Measurements from ENCODE around the gene PCNX2.
"Not testable (repeated sequence)": the region's sequence is repeated elsewhere in the genome, so short reads cannot be mapped to it uniquely, and the experiment has no call there.

PCNX2 gene

GRCh38 chr1:233113009-233113879 is 182.3 kb downstream of the PCNX2 start:
- CTCF ChIA-PET: interaction anchor here (0.5 to 0.9 kb wide), 3 partner anchors 32 to 200 kb away, joined by 3 read pairs; no protein-coding TSS in a partner anchor
- POLR2A ChIA-PET: interaction anchor here (1.0 kb wide), 1 partner anchor 30 kb away, joined by 3 read pairs; no protein-coding TSS in a partner anchor
- H3K27ac ChIP-seq (ENCODE audit: insufficient read depth in 1 of 2, low read depth in 1 of 2, low read length in 2 of 2, poor library complexity in 1 of 2, severe bottlenecking in 2 of 2): peak overlapping the region in 1 of 2 experiments; percentile 58

GRCh38 chr1:233112186-233113008 is 183.1 kb downstream of the PCNX2 start:
- Histone ChIP-seq H3K27me3 (replicated peaks in 2 of 5; ENCODE audit: control insufficient read depth in 4 of 5, insufficient read depth in 5 of 5, low read length in 4 of 5) (no peaks in the 10 kb centered on the region), H3K36me3 (ENCODE audit: control insufficient read depth in 4 of 4, insufficient read depth in 4 of 4, low read length in 3 of 4) (no peaks in the 10 kb centered on the region), H3K4me3 (ENCODE audit: control insufficient read depth in 1 of 7, extremely low read depth in 1 of 7, insufficient read depth in 4 of 7, low read depth in 2 of 7, low read length in 6 of 7) (peak overlapping the region in 2 of 7 experiments; percentile 28 to 52), H3K27ac (ENCODE audit: insufficient read depth in 1 of 2, low read depth in 1 of 2, low read length in 2 of 2, poor library complexity in 1 of 2, severe bottlenecking in 2 of 2) (no peak overlapping the region), H3K4me1 (ENCODE audit: control extremely low read depth in 1 of 4, control insufficient read depth in 4 of 4, insufficient read depth in 4 of 4, low read length in 3 of 4) (peaks cover 25 to 42% (median 26%) of the 10 kb centered on the region in 4 experiments), H3K9me3 (ENCODE audit: control extremely low read depth in 1 of 5, control insufficient read depth in 4 of 5, insufficient read depth in 2 of 5, low read depth in 1 of 5, low read length in 4 of 5) (no peaks in the 10 kb centered on the region)
- WGBS (ENCODE audit: insufficient coverage): 57% methylated on average over 2 of the region's 6 CpGs
- ChIA-PET CTCF (interaction anchor here (0.9 kb wide), 1 partner anchor 31 kb away, joined by 3 read pairs; no protein-coding TSS in a partner anchor), POLR2A (no interaction called here)
- DNase-seq: no peak

More at GRCh38 chr1:233113009-233113879, 182.3 kb downstream of the PCNX2 start:
- Histone ChIP-seq H3K27me3 (replicated peaks in 2 of 5; ENCODE audit: control insufficient read depth in 4 of 5, insufficient read depth in 5 of 5, low read length in 4 of 5) (no peaks in the 10 kb centered on the region), H3K9me3 (ENCODE audit: control extremely low read depth in 1 of 5, control insufficient read depth in 4 of 5, insufficient read depth in 2 of 5, low read depth in 1 of 5, low read length in 4 of 5) (no peaks in the 10 kb centered on the region), H3K4me1 (ENCODE audit: control extremely low read depth in 1 of 4, control insufficient read depth in 4 of 4, insufficient read depth in 4 of 4, low read length in 3 of 4) (peaks cover 25 to 42% (median 26%) of the 10 kb centered on the region in 4 experiments), H3K4me3 (ENCODE audit: control insufficient read depth in 1 of 7, extremely low read depth in 1 of 7, insufficient read depth in 4 of 7, low read depth in 2 of 7, low read length in 6 of 7) (peak overlapping the region in 4 of 7 experiments; percentile 19 to 56 (median 52)), H3K36me3 (ENCODE audit: control insufficient read depth in 4 of 4, insufficient read depth in 4 of 4, low read length in 3 of 4) (no peaks in the 10 kb centered on the region)
- peak; percentile 78 to 94 (median 93) for DNase-seq
- WGBS (ENCODE audit: insufficient coverage): 16% methylated on average over 8 of the region's 8 CpGs

GRCh38 chr1:233111731-233112130 is 183.8 kb downstream of the PCNX2 start:
- H3K4me3 ChIP-seq (ENCODE audit: control insufficient read depth in 1 of 7, extremely low read depth in 1 of 7, insufficient read depth in 4 of 7, low read depth in 2 of 7, low read length in 6 of 7): no peak overlapping the region
- ChIA-PET CTCF (no interaction called here), POLR2A (no interaction called here)
- no peaks in the 10 kb centered on the region for H3K9me3 ChIP-seq (ENCODE audit: control extremely low read depth in 1 of 5, control insufficient read depth in 4 of 5, insufficient read depth in 2 of 5, low read depth in 1 of 5, low read length in 4 of 5)
- H3K27me3 ChIP-seq (replicated peaks in 2 of 5; ENCODE audit: control insufficient read depth in 4 of 5, insufficient read depth in 5 of 5, low read length in 4 of 5): no peaks in the 10 kb centered on the region
- no peak for DNase-seq
- no peaks in the 10 kb centered on the region for H3K36me3 ChIP-seq (ENCODE audit: control insufficient read depth in 4 of 4, insufficient read depth in 4 of 4, low read length in 3 of 4)
- peaks cover 25 to 42% (median 26%) of the 10 kb centered on the region in 4 experiments for H3K4me1 ChIP-seq (ENCODE audit: control extremely low read depth in 1 of 4, control insufficient read depth in 4 of 4, insufficient read depth in 4 of 4, low read length in 3 of 4)
- no peak overlapping the region for H3K27ac ChIP-seq (ENCODE audit: insufficient read depth in 1 of 2, low read depth in 1 of 2, low read length in 2 of 2, poor library complexity in 1 of 2, severe bottlenecking in 2 of 2)
- WGBS (ENCODE audit: insufficient coverage): no CpG with 5 or more reads among the region's 2 CpGs

GRCh38 chr1:233109096-233109495 is 186.4 kb downstream of the PCNX2 start:
- no peaks in the 10 kb centered on the region for H3K36me3 ChIP-seq (ENCODE audit: control insufficient read depth in 4 of 4, insufficient read depth in 4 of 4, low read length in 3 of 4)
- POLR2A ChIA-PET: no interaction called here
- no peaks in the 10 kb centered on the region for H3K27me3 ChIP-seq (replicated peaks in 2 of 5; ENCODE audit: control insufficient read depth in 4 of 5, insufficient read depth in 5 of 5, low read length in 4 of 5)
- H3K4me3 ChIP-seq (ENCODE audit: control insufficient read depth in 1 of 7, extremely low read depth in 1 of 7, insufficient read depth in 4 of 7, low read depth in 2 of 7, low read length in 6 of 7): no peak overlapping the region
- H3K4me1 ChIP-seq (ENCODE audit: control extremely low read depth in 1 of 4, control insufficient read depth in 4 of 4, insufficient read depth in 4 of 4, low read length in 3 of 4): peaks cover 18 to 28% (median 22%) of the 10 kb centered on the region in 4 experiments
- WGBS (ENCODE audit: insufficient coverage): 100% methylated on average over 6 of the region's 6 CpGs
- CTCF ChIA-PET: no interaction called here
- H3K9me3 ChIP-seq (ENCODE audit: control extremely low read depth in 1 of 5, control insufficient read depth in 4 of 5, insufficient read depth in 2 of 5, low read depth in 1 of 5, low read length in 4 of 5): no peaks in the 10 kb centered on the region
- H3K27ac ChIP-seq (ENCODE audit: insufficient read depth in 1 of 2, low read depth in 1 of 2, low read length in 2 of 2, poor library complexity in 1 of 2, severe bottlenecking in 2 of 2): no peak overlapping the region
- DNase-seq: no peak

GRCh38 chr1:233107716-233108130 is 187.8 kb downstream of the PCNX2 start:
- POLR2A ChIA-PET; H3K9me3 ChIP-seq (ENCODE audit: control extremely low read depth in 1 of 5, control insufficient read depth in 4 of 5, insufficient read depth in 2 of 5, low read depth in 1 of 5, low read length in 4 of 5); H3K27ac ChIP-seq (ENCODE audit: insufficient read depth in 1 of 2, low read depth in 1 of 2, low read length in 2 of 2, poor library complexity in 1 of 2, severe bottlenecking in 2 of 2); DNase-seq; H3K4me3 ChIP-seq (ENCODE audit: control insufficient read depth in 1 of 7, extremely low read depth in 1 of 7, insufficient read depth in 4 of 7, low read depth in 2 of 7, low read length in 6 of 7); H3K27me3 ChIP-seq (replicated peaks in 2 of 5; ENCODE audit: control insufficient read depth in 4 of 5, insufficient read depth in 5 of 5, low read length in 4 of 5); CTCF ChIA-PET; H3K36me3 ChIP-seq (ENCODE audit: control insufficient read depth in 4 of 4, insufficient read depth in 4 of 4, low read length in 3 of 4): not testable (repeated sequence)
- WGBS (ENCODE audit: insufficient coverage): 99% methylated on average over 5 of the region's 6 CpGs
- H3K4me1 ChIP-seq (ENCODE audit: control extremely low read depth in 1 of 4, control insufficient read depth in 4 of 4, insufficient read depth in 4 of 4, low read length in 3 of 4): peaks cover 6 to 14% (median 10%) of the 10 kb centered on the region in 4 experiments

- no peak for DNase-seq
- Histone ChIP-seq H3K36me3 (ENCODE audit: control insufficient read depth in 4 of 4, insufficient read depth in 4 of 4, low read length in 3 of 4) (no peaks in the 10 kb centered on the region), H3K4me1 (ENCODE audit: control extremely low read depth in 1 of 4, control insufficient read depth in 4 of 4, insufficient read depth in 4 of 4, low read length in 3 of 4) (peaks cover 1 to 9% (median 5%) of the 10 kb centered on the region in 4 experiments), H3K9me3 (ENCODE audit: control extremely low read depth in 1 of 5, control insufficient read depth in 4 of 5, insufficient read depth in 2 of 5, low read depth in 1 of 5, low read length in 4 of 5) (no peaks in the 10 kb centered on the region), H3K27me3 (replicated peaks in 2 of 5; ENCODE audit: control insufficient read depth in 4 of 5, insufficient read depth in 5 of 5, low read length in 4 of 5) (no peaks in the 10 kb centered on the region), H3K4me3 (ENCODE audit: control insufficient read depth in 1 of 7, extremely low read depth in 1 of 7, insufficient read depth in 4 of 7, low read depth in 2 of 7, low read length in 6 of 7) (no peak overlapping the region), H3K27ac (ENCODE audit: insufficient read depth in 1 of 2, low read depth in 1 of 2, low read length in 2 of 2, poor library complexity in 1 of 2, severe bottlenecking in 2 of 2) (no peak overlapping the region)
- POLR2A ChIA-PET: no interaction called here
- CTCF ChIA-PET: no interaction called here
- WGBS (ENCODE audit: insufficient coverage): no CpG with 5 or more reads among the region's 1 CpG
Measured at GRCh38 chr1:233107130-233107660, 188.3 kb downstream of the PCNX2 start.

Data from common myeloid progenitor, CD34-positive (primary cell).